OCI-LY3 (cell line): Measurements from ENCODE around the gene KCNK18.

Experiments
- H2AFZ ChIP-seq: fragments of 200-600, 300-600 bp; shearing (Covaris generic); 2 replicates; pipeline ENCODE4 v1.6.0; 2014; ENCODE audit warnings: antibody characterized with exemption, low read depth, low read length
- H3K27ac ChIP-seq: fragments of 200-600, 300-600 bp; sonication (generic); 2 replicates; pipeline ENCODE4 v1.5.1; 2014; ENCODE audit warnings: mild to moderate bottlenecking, low read length, moderate library complexity, mixed read lengths
- H3K27me3 ChIP-seq: fragments of 200-600, 300-600 bp; sonication (generic); 2 replicates; pipeline ENCODE4 v1.6.1; 2014; ENCODE audit warnings: low read depth, low read length, mixed read lengths
- H3K36me3 ChIP-seq: fragments of 200-600, 300-600 bp; sonication (generic); replicated peaks from 2 replicates; pipeline ENCODE3; 2014; ENCODE audit warnings: low read depth, low read length, mixed read lengths
- H3K4me1 ChIP-seq: fragments of 300-600, 200-600 bp; sonication (generic); 2 replicates; pipeline ENCODE4 v1.6.1; 2014; ENCODE audit warnings: low read length, mixed read lengths
- H3K4me2 ChIP-seq: fragments of 200-600, 300-600 bp; sonication (generic); 2 replicates; pipeline ENCODE4 v1.6.1; 2014; ENCODE audit warnings: low read length, mixed read lengths
- H3K4me3 ChIP-seq: fragments of 300-600, 200-600 bp; sonication (generic); 2 replicates; pipeline ENCODE4 v1.5.1; 2014; ENCODE audit warnings: antibody characterized with exemption, mild to moderate bottlenecking, low read length, moderate library complexity
- H3K79me2 ChIP-seq: fragments of 300-600, 200-600 bp; shearing (Covaris generic); 2 replicates; pipeline ENCODE4 v1.6.1; 2014; ENCODE audit warnings: mild to moderate bottlenecking, low read length, mixed read lengths
- H3K9ac ChIP-seq: fragments of 300-600, 200-600 bp; shearing (Covaris generic); 2 replicates; pipeline ENCODE4 v1.6.0; 2014; ENCODE audit warnings: mild to moderate bottlenecking, low read length, moderate library complexity
- H3K9me3 ChIP-seq: fragments of 200-600, 300-600 bp; shearing (Covaris generic); 2 replicates; pipeline ENCODE4 v1.6.1; 2014; ENCODE audit warnings: low read length, mixed read lengths; ENCODE audit not compliant: insufficient read depth
- H4K20me1 ChIP-seq: fragments of 200-600, 300-600 bp; sonication (generic); 2 replicates; pipeline ENCODE4 v1.6.1; 2016; ENCODE audit warnings: low read length, mixed read lengths; ENCODE audit not compliant: insufficient read depth
- CTCF ChIP-seq: fragments of 200-600, 300-600 bp; sonication (generic); IDR thresholded peaks from 2 replicates; pipeline ENCODE4 v1.5.1; 2014; ENCODE audit warnings: antibody characterized with exemption, low read length, low read depth
- EZH2phosphoT487 ChIP-seq: fragments of 200-600 bp; shearing (Covaris generic); IDR thresholded peaks from 2 replicates; pipeline ENCODE4 v1.6.1; 2018; ENCODE audit warnings: antibody characterized with exemption, mixed run types, low read depth

KCNK18 gene

GRCh38 chr10:117163061-117163953 lies 34.0 kb upstream of the KCNK18 start:
- Histone ChIP-seq H3K4me2 (no peak overlapping the region), H3K9me3 (no peaks in the 10 kb centered on the region), H3K27ac (no peak overlapping the region), H3K4me3 (no peak overlapping the region), H3K4me1 (no peaks in the 10 kb centered on the region), H2AFZ (no peak overlapping the region), H4K20me1 (no peaks in the 10 kb centered on the region), H3K9ac (no peak overlapping the region), H3K79me2 (no peaks in the 10 kb centered on the region), H3K36me3 (no peaks in the 10 kb centered on the region), H3K27me3 (no peaks in the 10 kb centered on the region)
- no peak for TF ChIP-seq CTCF
- TF ChIP-seq EZH2phosphoT487: no peak

GRCh38 chr10:117163954-117164548 lies 33.2 kb upstream of the KCNK18 start:
- TF ChIP-seq EZH2phosphoT487 (no peak), CTCF (no peak)
- H3K27me3 ChIP-seq: no peaks in the 10 kb centered on the region

GRCh38 chr10:117164592-117165537 lies 32.4 kb upstream of the KCNK18 start:
- Histone ChIP-seq H3K4me1 (no peaks in the 10 kb centered on the region), H3K4me3 (no peak overlapping the region), H3K4me2 (no peak overlapping the region), H3K79me2 (no peaks in the 10 kb centered on the region), H3K27me3 (no peaks in the 10 kb centered on the region), H2AFZ (no peak overlapping the region), H4K20me1 (no peaks in the 10 kb centered on the region), H3K9me3 (no peaks in the 10 kb centered on the region), H3K9ac (no peak overlapping the region), H3K36me3 (no peaks in the 10 kb centered on the region), H3K27ac (no peak overlapping the region)
- TF ChIP-seq EZH2phosphoT487: no peak
- TF ChIP-seq CTCF: no peak

More at GRCh38 chr10:117163954-117164548, 33.2 kb upstream of the KCNK18 start:
- H4K20me1 ChIP-seq: no peaks in the 10 kb centered on the region
- no peak overlapping the region for H3K27ac ChIP-seq
- H3K4me1 ChIP-seq: no peaks in the 10 kb centered on the region
- H3K36me3 ChIP-seq: no peaks in the 10 kb centered on the region
- no peak overlapping the region for H3K4me3 ChIP-seq
- no peak overlapping the region for H3K4me2 ChIP-seq
- H3K9ac ChIP-seq: no peak overlapping the region
- H2AFZ ChIP-seq: no peak overlapping the region
- no peaks in the 10 kb centered on the region for H3K9me3 ChIP-seq
- no peaks in the 10 kb centered on the region for H3K79me2 ChIP-seq
